Aortic smooth muscle cell (primary cell): ENCODE measurements around the gene CAPN8. TPM values are rescaled to one million over a fixed set of nuclear protein-coding genes. Genes with fewer than 3 reads are reported as not detected.

Experiments
- total RNA-seq: library from RNA; depleted of rRNA; stranded (reverse); fragments of >200 nt; gene quantifications from 2 replicates; pipeline ENCODE4 v1.2.3, GENCODE V29; 2014

CAPN8 gene
- total RNA-seq: not detected in 2 replicates

GRCh38 chr1:223665592-223666312, at the start of gene CAPN8:
CAPN8 (minus strand) TSS chr1:223665701; CDS start chr1:223665646, 55 bp downstream.

GRCh38 chr1:223712194-223712849, 46.8 kb upstream of the CAPN8 start, which contains the start of gene CAPN2:
CAPN2 (plus strand) TSS chr1:223712539; CDS start chr1:223712641, 102 bp downstream.

Other genes starting within 250 kb of the CAPN8 start
- 493 and 496 TPM in 2 replicates for gene CAPN2, start 46.8 kb upstream of the CAPN8 start, total RNA-seq
- 26.0 and 42.7 TPM in 2 replicates for gene TP53BP2, start 180.2 kb upstream of the CAPN8 start, total RNA-seq